OCI-LY7 (cell line): Measurements from ENCODE around the gene GPRIN2. TPM values are rescaled to one million over a fixed set of nuclear protein-coding genes. Genes with fewer than 3 reads are reported as not detected.
A peak's percentile ranks its signal among the peaks of the same experiment; 100 is the strongest.

Experiments
- BruUV-seq: library from RNA; stranded (reverse); fragments of 400-500 nt; replicated peaks from 2 replicates; lab custom pipeline; 2021; lab: Mats Ljungman, UMichigan
- CTCF ChIA-PET: fragments of 300-600 bp; sonication (Branson Sonifier 250); formaldehyde crosslinking; loops from one replicate; lab custom pipeline; 2022; ENCODE audit warnings: antibody characterized with exemption; ENCODE audit not compliant: unreplicated experiment; lab: Charles Lee
- POLR2A ChIA-PET: fragments of 300-600 bp; sonication (Branson Sonifier 250); formaldehyde crosslinking; loops from one replicate; lab custom pipeline; 2022; ENCODE audit warnings: antibody characterized with exemption; lab: Charles Lee
- DNase-seq: peaks from one replicate; pipeline ENCODE4 v3.0.0-alpha.2; 2015; ENCODE audit warnings: low spot score
- H2AFZ ChIP-seq: fragments of 200-600 bp; sonication (generic), shearing (Covaris generic); 2 replicates; pipeline ENCODE4 v1.6.1; 2014; ENCODE audit warnings: mild to moderate bottlenecking, antibody characterized with exemption, low read length, moderate library complexity
- H3K27ac ChIP-seq: fragments of 200-600 bp; sonication (generic); 2 replicates; pipeline ENCODE4 v1.5.1; 2014; ENCODE audit warnings: mixed run types, low read depth, mild to moderate bottlenecking, moderate library complexity, low read length, inconsistent platforms; ENCODE audit not compliant: poor library complexity, severe bottlenecking
- H3K36me3 ChIP-seq: fragments of 200-600 bp; sonication (generic); 2 replicates; pipeline ENCODE4 v1.6.1; 2014; ENCODE audit warnings: mild to moderate bottlenecking, antibody characterized with exemption, low read length, moderate library complexity, mixed read lengths; ENCODE audit not compliant: insufficient read depth
- H3K4me1 ChIP-seq: fragments of 200-600 bp; sonication (generic); 2 replicates; pipeline ENCODE4 v1.5.1; 2014; ENCODE audit warnings: mild to moderate bottlenecking, low read length; ENCODE audit not compliant: insufficient read depth, poor library complexity, severe bottlenecking
- H3K4me2 ChIP-seq: fragments of 200-600 bp; sonication (generic); 2 replicates; pipeline ENCODE4 v1.6.1; 2014; ENCODE audit warnings: mild to moderate bottlenecking, low read length
- H3K4me3 ChIP-seq: fragments of 200-600 bp; sonication (generic); 2 replicates; pipeline ENCODE4 v1.5.1; 2014; ENCODE audit warnings: mild to moderate bottlenecking, low read depth, low read length; ENCODE audit not compliant: poor library complexity, severe bottlenecking
- H3K79me2 ChIP-seq: fragments of 200-600 bp; sonication (generic); 2 replicates; pipeline ENCODE4 v1.6.1; 2016; ENCODE audit warnings: low read depth, mild to moderate bottlenecking, low read length, moderate library complexity, mixed read lengths; ENCODE audit not compliant: insufficient read depth
- H3K9me2 ChIP-seq: fragments of 200-600 bp; sonication (generic); 2 replicates; pipeline ENCODE4 v1.6.1; 2016; ENCODE audit warnings: mild to moderate bottlenecking, low read length, mixed read lengths; ENCODE audit not compliant: insufficient read depth
- H3K9me3 ChIP-seq: fragments of 200-600 bp; sonication (generic); 2 replicates; pipeline ENCODE4 v1.6.1; 2014; ENCODE audit warnings: mild to moderate bottlenecking, mixed run types, low read length, mixed read lengths
- H4K20me1 ChIP-seq: fragments of 200-600 bp; sonication (generic); 2 replicates; pipeline ENCODE4 v1.6.1; 2014; ENCODE audit warnings: mild to moderate bottlenecking, antibody characterized with exemption, low read length, moderate library complexity, mixed read lengths; ENCODE audit not compliant: insufficient read depth
- CTCF ChIP-seq: fragments of 200-600 bp; sonication (generic); conservative IDR thresholded peaks from 2 replicates; pipeline ENCODE4 v1.5.1; 2014; ENCODE audit warnings: mild to moderate bottlenecking, antibody characterized with exemption, low read length, moderate library complexity, mixed read lengths
- EZH2phosphoT487 ChIP-seq: fragments of 200-600 bp; sonication (generic); IDR thresholded peaks from 2 replicates; pipeline ENCODE4 v1.6.1; 2018; ENCODE audit warnings: low read depth, borderline replicate concordance, mild to moderate bottlenecking, mixed run types, antibody characterized with exemption, low read length, moderate library complexity, mixed read lengths
- intact Hi-C: fragments of 100-400 bp; cut with micrococcal nuclease; formaldehyde crosslinking; loops from one replicate; pipeline ENCODE4 v1.10.0; 2022; ENCODE audit not compliant: unreplicated experiment
- total RNA-seq, 2 experiments: library from RNA; depleted of rRNA in 1 of 2; stranded (reverse); fragments of >200 nt in 1 of 2; shearing (Covaris generic) in 1 of 2; gene quantifications; 2 replicates each; pipeline ENCODE4 v1.2.3, GENCODE V29; 2014 to 2022

GPRIN2 gene
- total RNA-seq, 2 experiments from 2014 or later: not detected

DNA sequence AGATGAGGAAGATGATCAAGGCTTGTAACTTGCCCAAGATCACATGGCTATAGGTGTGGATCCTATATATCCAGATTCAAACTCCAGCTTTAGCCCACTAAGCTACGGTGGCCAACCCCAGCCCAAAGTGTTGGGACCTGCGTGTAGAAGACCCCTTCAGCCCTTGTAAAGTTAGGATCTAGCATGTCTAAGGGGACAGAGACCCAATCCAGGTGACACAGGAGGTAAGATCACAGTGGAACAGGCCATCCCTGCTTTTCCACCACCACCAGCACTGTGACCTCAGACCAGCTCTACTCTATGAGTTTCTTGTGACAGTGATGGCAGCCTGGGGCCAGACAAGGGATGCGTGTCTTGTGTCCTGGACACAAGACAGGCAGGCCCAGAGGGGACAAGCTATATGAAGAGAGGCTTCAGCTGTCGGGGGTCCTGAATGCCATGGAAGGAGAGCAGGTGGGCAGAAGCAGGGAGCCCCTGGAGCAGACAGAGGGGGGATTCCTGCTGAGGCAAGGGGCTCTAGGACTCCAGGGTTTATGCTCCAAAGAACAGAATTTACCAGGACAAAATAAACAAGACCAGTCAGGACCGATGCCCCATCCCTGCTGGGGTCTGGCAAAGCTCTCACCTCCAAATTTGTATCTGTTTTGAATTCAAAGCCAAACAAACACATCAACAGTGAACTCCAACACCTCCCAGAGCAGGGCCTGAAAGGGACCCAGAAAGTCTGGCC, 10.4 kb downstream of the GPRIN2 start:
- Histone ChIP-seq H3K9me2 (no peaks in the 10 kb centered on the region), H4K20me1 (no peaks in the 10 kb centered on the region), H3K4me2 (no peak overlapping the region), H3K27ac (no peak overlapping the region), H3K4me1 (no peaks in the 10 kb centered on the region), H3K9me3 (no peaks in the 10 kb centered on the region), H3K36me3 (no peaks in the 10 kb centered on the region), H3K79me2 (no peaks in the 10 kb centered on the region), H3K4me3 (no peak overlapping the region), H2AFZ (no peak overlapping the region)
- no TSS peak for BruUV-seq
- TF ChIP-seq CTCF: no peak
- no peak for TF ChIP-seq EZH2phosphoT487
- CTCF ChIA-PET: no interaction called here
- intact Hi-C loops: no loop called here
- DNase-seq: no peak
- POLR2A ChIA-PET: interaction anchor here (0.6 kb wide), 1 partner anchor 1389 kb away, joined by 3 read pairs; no protein-coding TSS in a partner anchor

DNA sequence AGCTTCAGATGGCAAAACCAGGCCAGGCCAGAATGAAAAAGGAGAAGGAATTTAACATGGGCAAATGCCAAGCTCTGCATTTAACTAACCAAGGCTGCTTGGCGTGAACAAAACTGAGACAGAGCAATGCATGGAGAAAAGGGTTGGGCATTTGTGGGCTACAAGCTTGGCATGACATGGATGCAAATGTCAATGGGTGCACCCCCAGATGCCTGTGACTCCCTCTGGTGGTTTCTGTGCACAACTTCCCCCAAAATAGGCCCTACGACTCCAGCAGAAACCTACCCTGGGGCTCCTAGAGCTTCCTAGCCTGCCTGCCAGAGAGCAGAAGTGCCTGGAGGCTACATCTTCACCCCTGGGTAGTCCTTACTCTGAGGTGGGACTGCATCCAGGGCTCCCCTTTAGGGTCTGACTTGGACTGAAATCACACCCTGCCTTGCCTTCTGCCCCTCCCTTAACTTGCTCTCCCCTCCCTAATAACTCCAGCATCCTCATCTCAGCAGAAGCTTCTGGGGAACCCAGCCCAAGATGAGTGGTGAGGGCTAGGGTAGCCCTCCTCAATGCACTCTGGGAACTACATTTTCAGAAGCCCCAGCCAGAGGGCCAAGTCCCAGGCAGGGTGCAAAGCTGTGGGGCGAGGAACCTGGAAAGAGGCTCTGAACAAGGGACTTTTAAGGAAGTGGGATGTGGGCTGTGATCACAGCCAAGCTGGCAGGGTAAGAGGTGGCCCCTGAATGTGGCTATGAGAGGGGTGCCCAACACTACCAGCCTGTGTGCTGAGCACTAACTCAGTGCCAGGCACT, 11.3 kb downstream of the GPRIN2 start:
- no peak overlapping the region for H2AFZ ChIP-seq

More for the DNA sequence above, 11.3 kb downstream of the GPRIN2 start:
- H3K9me3 ChIP-seq: no peaks in the 10 kb centered on the region
- H3K4me1 ChIP-seq: no peaks in the 10 kb centered on the region
- H3K79me2 ChIP-seq: no peaks in the 10 kb centered on the region
- ChIA-PET POLR2A (interaction anchor here (0.6 kb wide), 1 partner anchor 1436 kb away, joined by 5 read pairs; no protein-coding TSS in a partner anchor), CTCF (no interaction called here)
- H3K27ac ChIP-seq: no peak overlapping the region
- H4K20me1 ChIP-seq: no peaks in the 10 kb centered on the region
- TF ChIP-seq CTCF: peak; percentile 70
- no peak for TF ChIP-seq EZH2phosphoT487
- BruUV-seq: no TSS peak
- H3K4me3 ChIP-seq: no peak overlapping the region
- no peak overlapping the region for H3K4me2 ChIP-seq
- H3K36me3 ChIP-seq: no peaks in the 10 kb centered on the region
- H3K9me2 ChIP-seq: no peaks in the 10 kb centered on the region
- peak; percentile 21 for DNase-seq
- intact Hi-C loops: no loop called here
